K562 (cell line): ENCODE results near the gene CCDC15. TPM values are rescaled to one million over a fixed set of nuclear protein-coding genes. Genes with fewer than 3 reads are reported as not detected.

ENCODE experiments used
- ATAC-seq: fragments of 200-7000 bp; cut with Tn5 transposase; 3 replicates; pipeline ENCODE4 v1.9.1; 2020; ENCODE audit warnings: moderate library complexity
- BruUV-seq: library from RNA; stranded (reverse); fragments of 400-500 nt; replicated peaks from 2 replicates; lab custom pipeline; 2021; lab: Mats Ljungman, UMichigan
- CTCF ChIA-PET: fragments of 300-600 bp; formaldehyde crosslinking; extraction: SDS; loops from one replicate; lab custom pipeline; 2021; ENCODE audit warnings: low intra/inter-chr PET ratio; lab: Yijun Ruan, JAX
- POLR2A ChIA-PET: fragments of 300-600, 350-650 bp; sonication (Branson Sonifier 250); formaldehyde crosslinking; extraction: SDS; loops from one replicate; lab custom pipeline; 2021; ENCODE audit warnings: antibody characterized with exemption, inconsistent platforms; lab: Yijun Ruan, JAX
- DNase-seq, 4 experiments: peaks; one replicate each; pipeline versions ENCODE4 v3.0.0 to v3.0.0-alpha.2; 2011 to 2018; ENCODE audit warnings: low spot score in 3 of 4, mixed read lengths in 3 of 4; ENCODE audit errors: extremely low read depth in 1 of 4
- FAIRE-seq: peaks from 2 replicates; lab custom pipeline; 2011; peaks lifted over from hg19 to GRCh38; lab: Jason Lieb, UNC
- H2AFZ ChIP-seq: 2 replicates; pipeline ENCODE4 v1.6.0; 2011; ENCODE audit warnings: low read depth, low read length, control low read depth, inconsistent platforms
- H3K27ac ChIP-seq: fragments of 200-600 bp; 3 replicates; pipeline ENCODE4 v1.8.0; 2011; ENCODE audit warnings: low read depth, mild to moderate bottlenecking, control low read depth, inconsistent platforms, low read length, moderate library complexity, mixed read lengths; ENCODE audit errors: extremely low read depth
- H3K27me3 ChIP-seq, 2 experiments: fragments of 300-600 bp in 1 of 2; 2 replicates in 1 of 2; 3 replicates in 1 of 2; pipeline versions ENCODE4 v1.6.0 to v1.8.0; 2011; ENCODE audit warnings: inconsistent platforms in 2 of 2, low read length in 2 of 2, mild to moderate bottlenecking in 1 of 2, mixed read lengths in 1 of 2, moderate library complexity in 1 of 2; ENCODE audit not compliant: control insufficient read depth in 2 of 2, insufficient read depth in 2 of 2
- H3K36me3 ChIP-seq: fragments of 300-600 bp; 3 replicates; pipeline ENCODE4 v1.8.0; 2011; ENCODE audit warnings: mild to moderate bottlenecking, low read length, inconsistent platforms; ENCODE audit not compliant: control insufficient read depth, insufficient read depth
- H3K4me1 ChIP-seq, 2 experiments: fragments of 200-600 bp in 1 of 2; replicated peaks in 1 of 2; 2 replicates in 1 of 2; 3 replicates in 1 of 2; pipeline versions ENCODE4 v1.5.1 to v1.8.0; 2011; ENCODE audit warnings: inconsistent platforms in 2 of 2, low read length in 2 of 2, mild to moderate bottlenecking in 1 of 2, mixed read lengths in 1 of 2, moderate library complexity in 1 of 2; ENCODE audit not compliant: control insufficient read depth in 2 of 2, insufficient read depth in 2 of 2
- H3K4me2 ChIP-seq: 2 replicates; pipeline ENCODE4 v1.6.1; 2011; ENCODE audit warnings: low read length, control low read depth, inconsistent platforms, mixed read lengths; ENCODE audit not compliant: insufficient read depth
- H3K4me3 ChIP-seq: fragments of 200-600 bp; sonication (generic), shearing (Covaris generic); 2 replicates; pipeline ENCODE4 v1.5.1; 2016; ENCODE audit warnings: control low read depth, inconsistent platforms
- H3K79me2 ChIP-seq: fragments of 200-600 bp; 3 replicates; pipeline ENCODE4 v1.8.0; 2011; ENCODE audit warnings: low read length, inconsistent platforms; ENCODE audit not compliant: control insufficient read depth, insufficient read depth
- H3K9ac ChIP-seq, 2 experiments: 2 replicates each; pipeline versions ENCODE4 v1.6.0 to v1.6.1; 2011; ENCODE audit warnings: low read depth in 2 of 2, low read length in 2 of 2, control low read depth in 1 of 2, inconsistent platforms in 1 of 2, mild to moderate bottlenecking in 1 of 2, mixed read lengths in 1 of 2; ENCODE audit not compliant: insufficient read depth in 1 of 2
- H3K9me1 ChIP-seq: one replicate; pipeline ENCODE4 v1.6.0; 2011; ENCODE audit warnings: inconsistent platforms, mild to moderate bottlenecking, low read length, moderate library complexity; ENCODE audit not compliant: control insufficient read depth, insufficient read depth
- H3K9me3 ChIP-seq: replicated peaks from 2 replicates; pipeline ENCODE4 v1.5.1; 2011; ENCODE audit warnings: low read depth, low read length, inconsistent platforms; ENCODE audit not compliant: control insufficient read depth, insufficient read depth
- H4K20me1 ChIP-seq: replicated peaks from 2 replicates; pipeline ENCODE4 v1.6.1; 2011; ENCODE audit warnings: low read length, inconsistent platforms, mixed read lengths; ENCODE audit not compliant: control insufficient read depth, insufficient read depth
- ILK ChIP-seq: fragments of 450-650 bp; IDR thresholded peaks from 2 replicates; pipeline ENCODE4 v1.6.1; 2016; ENCODE audit warnings: missing genetic modification characterization, low read depth, mild to moderate bottlenecking, missing compliant biosample characterization, moderate library complexity, borderline replicate concordance
- MAZ ChIP-seq, 2 experiments: fragments of 450-650 bp in 1 of 2; sonication (generic) in 1 of 2; formaldehyde crosslinking; IDR thresholded peaks in 1 of 2; conservative IDR thresholded peaks in 1 of 2; 2 replicates each; pipeline versions ENCODE4 v1.4.0 to v1.5.0; 2020; ENCODE audit warnings: mild to moderate bottlenecking in 1 of 2, missing genetic modification reagents in 1 of 2
- MEF2A ChIP-seq: IDR thresholded peaks from 2 replicates; pipeline ENCODE4 v1.6.1; 2011; ENCODE audit warnings: low read depth, mild to moderate bottlenecking, low read length, moderate library complexity; ENCODE audit not compliant: control insufficient read depth
- NCOR1 ChIP-seq: fragments of 450-650 bp; IDR thresholded peaks from 2 replicates; pipeline ENCODE4 v1.6.1; 2016; ENCODE audit warnings: mild to moderate bottlenecking, moderate library complexity
- SMAD4 ChIP-seq: fragments of 250-450 bp; sonication (Bioruptor Pico); conservative IDR thresholded peaks from 2 replicates; pipeline ENCODE4 v1.8.0; 2021; ENCODE audit warnings: inconsistent platforms, mild to moderate bottlenecking, moderate library complexity
- SMARCB1 ChIP-seq: IDR thresholded peaks from 2 replicates; pipeline ENCODE4 v1.6.1; 2011; ENCODE audit warnings: improper control_type of control experiment, low read depth; ENCODE audit not compliant: insufficient read length
- TEAD4 ChIP-seq, 2 experiments: sonication (generic) in 1 of 2; formaldehyde crosslinking in 1 of 2; IDR thresholded peaks; 2 replicates each; pipeline versions ENCODE4 v1.6.1 to v1.8.0; 2012 to 2022; ENCODE audit warnings: borderline replicate concordance in 1 of 2, inconsistent platforms in 1 of 2, low read length in 1 of 2, mild to moderate bottlenecking in 1 of 2, missing genetic modification reagents in 1 of 2
- ZNF124 ChIP-seq: sonication (generic); formaldehyde crosslinking; IDR thresholded peaks from 2 replicates; pipeline ENCODE4 v1.8.1; 2022; ENCODE audit warnings: missing genetic modification reagents
- ZNF263 ChIP-seq: sonication (generic); formaldehyde crosslinking; IDR thresholded peaks from 2 replicates; pipeline ENCODE4 v1.8.0; 2022; ENCODE audit warnings: mild to moderate bottlenecking, missing genetic modification reagents, borderline replicate concordance
- ZNF444 ChIP-seq: fragments of 250-450 bp; sonication (Bioruptor Pico); IDR thresholded peaks from 2 replicates; pipeline ENCODE4 v1.4.0; 2020; ENCODE audit warnings: mild to moderate bottlenecking, moderate library complexity
- WGBS: fragments of 100-300 bp; shearing (Covaris generic); methylation state at CpG from one replicate; pipeline ENCODE4 v1.1.6; 2016; ENCODE audit warnings: low coverage, mixed read lengths; ENCODE audit not compliant: insufficient coverage; ENCODE audit errors: missing lambda C conversion rate; 5-methylcytosine and 5-hydroxymethylcytosine counted together
- in situ Hi-C: fragments of 300-500 bp; cut with MboI; formaldehyde crosslinking; loops from 4 replicates; pipeline ENCODE4 v1.15.0; 2018; ENCODE audit warnings: inconsistent platforms, mixed read lengths
- intact Hi-C: fragments of 100-400 bp; cut with micrococcal nuclease; formaldehyde crosslinking; loops from 2 replicates; pipeline ENCODE4 v1.14.2; 2022
- polyA plus RNA-seq, 8 experiments: library from polyadenylated mRNA; depleted of rRNA in 4 of 8; stranded (reverse) in 5 of 8; unstranded in 3 of 8; fragments of >200 nt; fragmentation: Nextera tagmentation in 2 of 8; fragmentation: Illumina TruSeq in 1 of 8; extraction: Ambion mirVana in 2 of 8; extraction: Trizol in 1 of 8; gene quantifications; 2 replicates each; pipeline versions ENCODE4 v1.2.1 to v1.2.3, GENCODE V29; 2011 to 2014; ENCODE audit warnings: inconsistent platforms in 1 of 8, missing spikeins in 1 of 8
- total RNA-seq, 7 experiments: library from RNA; depleted of rRNA in 6 of 7; stranded (reverse); fragments of >200 nt in 6 of 7; fragmentation: Illumina TruSeq in 2 of 7; extraction: Trizol in 2 of 7; gene quantifications; 2 replicates each; pipeline versions ENCODE4 v1.2.1 to v1.2.3, GENCODE V29; 2011 to 2021; ENCODE audit warnings: low replicate concordance in 1 of 7

Gene CCDC15
- total and polyA plus RNA-seq, 9 of the 15 experiments (the other 6 are each of a cell fraction or from before 2014, with no cell fraction given): 1.9 to 9.2 (median 3.9) TPM

DNA sequence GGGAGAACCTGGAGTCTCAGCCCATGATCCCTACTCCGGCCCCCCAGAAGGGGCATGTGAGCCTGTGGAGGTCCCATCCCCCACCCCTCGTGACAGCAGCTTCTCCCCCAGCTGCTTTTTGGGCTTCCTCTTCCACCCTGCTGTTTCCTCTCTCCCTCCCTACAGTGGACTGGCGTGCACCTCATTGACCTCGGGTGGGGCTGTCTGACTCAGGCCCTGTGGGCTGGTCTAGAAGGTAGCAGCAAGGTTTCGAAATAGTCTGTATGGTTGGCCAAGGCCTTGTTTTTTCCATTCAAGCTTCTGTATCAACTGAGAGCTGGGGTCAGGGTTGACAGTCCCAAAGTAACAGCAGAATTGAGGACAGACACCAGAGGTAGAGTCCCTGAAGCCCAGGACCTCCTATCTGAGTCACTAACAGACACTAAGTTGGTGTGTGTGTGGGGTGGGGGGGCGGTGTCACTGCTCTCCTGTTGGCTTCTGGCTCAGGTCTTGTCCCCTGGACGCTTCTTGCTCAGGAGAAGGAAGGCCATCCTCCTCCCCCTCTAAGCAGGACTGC, 116.8 kb downstream of the CCDC15 start:
- no peaks in the 10 kb centered on the region for H3K9me3 ChIP-seq
- peak overlapping the region; percentile 81 for H3K27ac ChIP-seq
- H2AFZ ChIP-seq: peak overlapping the region; percentile 93
- FAIRE-seq (peak; percentile 95), DNase-seq (peak; percentile 77 to 89 (median 84)), ATAC-seq (peak; percentile 90)
- no peaks in the 10 kb centered on the region for H3K27me3 ChIP-seq
- BruUV-seq: no TSS peak
- no peaks in the 10 kb centered on the region for H3K36me3 ChIP-seq
- peak overlapping the region; percentile 8 to 42; a peak in 3 of 4 replicates for H3K9ac ChIP-seq
- 7% methylated on average over 4 of the region's 7 CpGs for WGBS
- H3K4me2 ChIP-seq: peak overlapping the region; percentile 54
- ChIA-PET CTCF (no interaction called here), POLR2A (interaction anchor here (0.6 to 1.7 kb wide), 8 partner anchors 10 to 1408 kb away, joined by 3 to 4 read pairs (median 3); no protein-coding TSS in a partner anchor)
- H4K20me1 ChIP-seq: no peaks in the 10 kb centered on the region
- intact Hi-C loops (no loop called here), in situ Hi-C loops (no loop called here)
- H3K79me2 ChIP-seq: no peaks in the 10 kb centered on the region
- peaks cover 55 to 58% of the 10 kb centered on the region in 2 experiments for H3K4me1 ChIP-seq
- no peak overlapping the region for H3K4me3 ChIP-seq
- H3K9me1 ChIP-seq: peaks cover 5% of the 10 kb centered on the region
- no peak for TF ChIP-seq SMARCB1
- no peak for TF ChIP-seq ZNF263 (CRISPR knock-in tag)
- 0 out of 2 replicates have a peak, but pooled peaks have one; percentile 32 for TF ChIP-seq ZNF444 (CRISPR knock-in tag)
- peak; percentile 72 for TF ChIP-seq NCOR1
- peak; percentile 91 for TF ChIP-seq SMAD4 (CRISPR knock-in tag)
- TF ChIP-seq TEAD4 (IDR thresholded peaks at IDR 0.05; ENCODE audit: low read length): no peak
- TF ChIP-seq TEAD4 (CRISPR knock-in tag; IDR thresholded peaks at IDR 0.05; ENCODE audit: borderline replicate concordance): no peak
- no peak for TF ChIP-seq ZNF124 (CRISPR knock-in tag)
- TF ChIP-seq ILK (tag): no peak
- peak; percentile 53 to 74; a peak in 3 of 4 replicates for TF ChIP-seq MAZ (CRISPR knock-in tag; conservative IDR thresholded peaks at IDR 0.05 in 1 of 2, IDR thresholded peaks at IDR 0.05 in 1 of 2)
- TF ChIP-seq MEF2A: no peak
